DND-41 (cell line): Measurements from ENCODE around the gene HSPA2.

Experiments
- ATAC-seq: fragments of 200-7000 bp; cut with Tn5 transposase; 3 replicates; pipeline ENCODE4 v1.9.1; 2021; ENCODE audit warnings: low read depth; ENCODE audit not compliant: insufficient read depth
- DNase-seq: peaks from one replicate; pipeline ENCODE4 v3.0.0-alpha.2; 2020
- H2AFZ ChIP-seq: 2 replicates; pipeline ENCODE4 v1.6.0; 2012; ENCODE audit warnings: low read depth, low read length
- H3K27ac ChIP-seq: 2 replicates; pipeline ENCODE4 v1.5.1; 2012; ENCODE audit warnings: low read length, inconsistent platforms
- H3K27me3 ChIP-seq: fragments of 200-600 bp; sonication (generic); 2 replicates; pipeline ENCODE4 v1.6.0; 2012; ENCODE audit warnings: low read length, mild to moderate bottlenecking, inconsistent platforms; ENCODE audit not compliant: insufficient read depth, poor library complexity
- H3K36me3 ChIP-seq: 2 replicates; pipeline ENCODE4 v1.5.1; 2012; ENCODE audit warnings: low read length, inconsistent platforms; ENCODE audit not compliant: insufficient read depth
- H3K4me1 ChIP-seq: 2 replicates; pipeline ENCODE4 v1.5.1; 2012; ENCODE audit warnings: mild to moderate bottlenecking, low read length; ENCODE audit not compliant: insufficient read depth
- H3K4me2 ChIP-seq: 2 replicates; pipeline ENCODE4 v1.6.0; 2012; ENCODE audit warnings: mild to moderate bottlenecking, moderate library complexity, low read length, inconsistent platforms; ENCODE audit not compliant: insufficient read depth
- H3K4me3 ChIP-seq, 2 experiments: fragments of 200-600 bp in 1 of 2; shearing (Covaris generic) in 1 of 2; 2 replicates each; pipeline ENCODE4 v1.5.1; 2012 to 2016; ENCODE audit warnings: inconsistent platforms in 2 of 2, low read length in 2 of 2, mild to moderate bottlenecking in 2 of 2, low read depth in 1 of 2, moderate library complexity in 1 of 2
- H3K79me2 ChIP-seq: 2 replicates; pipeline ENCODE4 v1.6.0; 2012; ENCODE audit warnings: low read length, inconsistent platforms; ENCODE audit not compliant: insufficient read depth
- H3K9ac ChIP-seq: 2 replicates; pipeline ENCODE4 v1.6.0; 2012; ENCODE audit warnings: low read depth, mild to moderate bottlenecking, inconsistent platforms, low read length, moderate library complexity
- H3K9me3 ChIP-seq: 2 replicates; pipeline ENCODE4 v1.5.1; 2012; ENCODE audit warnings: low read length, moderate library complexity, mild to moderate bottlenecking, inconsistent platforms; ENCODE audit not compliant: insufficient read depth, severe bottlenecking
- H4K20me1 ChIP-seq: 2 replicates; pipeline ENCODE4 v1.6.0; 2012; ENCODE audit warnings: low read length; ENCODE audit not compliant: insufficient read depth
- EZH2 ChIP-seq: IDR thresholded peaks from 3 replicates; pipeline ENCODE4 v1.6.1; 2012; ENCODE audit warnings: borderline replicate concordance, low read depth, mild to moderate bottlenecking, moderate library complexity, low read length, inconsistent platforms; ENCODE audit not compliant: severe bottlenecking
- TF ChIP-seq, protein P1 (sequence below): IDR thresholded peaks from 2 replicates; pipeline ENCODE4 v1.5.1; 2012; ENCODE audit warnings: borderline replicate concordance, low read length, moderate library complexity, mild to moderate bottlenecking; ENCODE audit not compliant: poor library complexity, severe bottlenecking; ENCODE audit errors: extremely low read depth

The HSPA2 gene

GRCh38 chr14:64495252-64495651, 45.3 kb upstream of the HSPA2 start:
- Histone ChIP-seq H3K79me2 (peaks cover 81% of the 10 kb centered on the region), H2AFZ (no peak overlapping the region), H3K27me3 (no peaks in the 10 kb centered on the region), H3K4me3 (no peak overlapping the region), H3K4me2 (no peak overlapping the region), H3K9me3 (no peaks in the 10 kb centered on the region), H4K20me1 (peaks cover 4% of the 10 kb centered on the region; the same call in 1 of the 2 replicates), H3K4me1 (peaks cover 12% of the 10 kb centered on the region), H3K36me3 (peaks cover 45% of the 10 kb centered on the region), H3K9ac (no peak overlapping the region), H3K27ac (no peak overlapping the region; the same call in 1 of the 2 replicates)
- DNase-seq (no peak), ATAC-seq (no peak)
- TF ChIP-seq, protein P1, sequence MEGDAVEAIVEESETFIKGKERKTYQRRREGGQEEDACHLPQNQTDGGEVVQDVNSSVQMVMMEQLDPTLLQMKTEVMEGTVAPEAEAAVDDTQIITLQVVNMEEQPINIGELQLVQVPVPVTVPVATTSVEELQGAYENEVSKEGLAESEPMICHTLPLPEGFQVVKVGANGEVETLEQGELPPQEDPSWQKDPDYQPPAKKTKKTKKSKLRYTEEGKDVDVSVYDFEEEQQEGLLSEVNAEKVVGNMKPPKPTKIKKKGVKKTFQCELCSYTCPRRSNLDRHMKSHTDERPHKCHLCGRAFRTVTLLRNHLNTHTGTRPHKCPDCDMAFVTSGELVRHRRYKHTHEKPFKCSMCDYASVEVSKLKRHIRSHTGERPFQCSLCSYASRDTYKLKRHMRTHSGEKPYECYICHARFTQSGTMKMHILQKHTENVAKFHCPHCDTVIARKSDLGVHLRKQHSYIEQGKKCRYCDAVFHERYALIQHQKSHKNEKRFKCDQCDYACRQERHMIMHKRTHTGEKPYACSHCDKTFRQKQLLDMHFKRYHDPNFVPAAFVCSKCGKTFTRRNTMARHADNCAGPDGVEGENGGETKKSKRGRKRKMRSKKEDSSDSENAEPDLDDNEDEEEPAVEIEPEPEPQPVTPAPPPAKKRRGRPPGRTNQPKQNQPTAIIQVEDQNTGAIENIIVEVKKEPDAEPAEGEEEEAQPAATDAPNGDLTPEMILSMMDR = no peak
- TF ChIP-seq EZH2 = no peak

DNA sequence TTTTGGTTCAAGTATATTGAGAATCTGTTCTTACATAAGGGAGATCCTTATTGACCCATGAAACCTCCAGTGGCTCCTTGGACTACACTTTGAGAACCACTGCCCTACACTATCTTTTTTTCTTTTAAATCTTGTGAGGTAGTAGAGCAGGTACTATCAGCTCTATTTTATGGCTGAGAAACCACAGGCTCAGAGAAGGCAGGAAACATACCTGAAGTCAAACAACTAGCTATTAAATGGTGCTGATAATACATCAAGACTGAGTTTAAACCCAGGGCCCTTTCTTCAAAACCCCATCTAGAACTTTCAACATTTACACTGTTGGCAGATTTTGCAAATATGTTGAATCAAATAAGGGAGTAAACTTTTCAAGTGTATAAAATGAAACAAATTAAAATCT, 43.8 kb upstream of the HSPA2 start:
- peaks cover 30% of the 10 kb centered on the region for H3K36me3 ChIP-seq
- ATAC-seq = no peak

DNA sequence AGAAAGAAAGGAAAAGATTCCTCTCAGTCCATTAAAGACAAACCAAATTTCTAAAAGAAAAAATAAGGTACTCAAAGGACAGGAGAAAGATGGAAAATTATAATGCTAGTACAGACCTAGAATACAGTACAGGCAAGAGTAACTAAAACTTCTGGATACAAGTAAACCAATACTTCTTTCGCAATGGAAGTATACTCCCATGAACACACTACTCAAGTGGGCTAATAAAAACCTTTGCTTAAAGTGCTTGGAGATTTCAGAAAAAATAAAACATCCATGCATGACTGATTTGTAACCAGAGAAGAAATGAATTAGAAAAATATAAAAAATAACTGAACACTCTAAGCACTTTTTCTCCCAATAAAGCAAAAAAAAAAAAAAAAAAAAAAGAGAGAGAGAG, 40.5 kb upstream of the HSPA2 start:
- Histone ChIP-seq H3K9ac (peak overlapping the region; percentile 98), H4K20me1 (peaks cover 7% of the 10 kb centered on the region), H3K27ac (peak overlapping the region; percentile 70), H2AFZ (no peak overlapping the region), H3K36me3 (peaks cover 18% of the 10 kb centered on the region), H3K4me1 (peaks cover 39% of the 10 kb centered on the region), H3K4me3 (no peak overlapping the region), H3K79me2 (peaks cover 87% of the 10 kb centered on the region), H3K9me3 (no peaks in the 10 kb centered on the region), H3K4me2 (peak overlapping the region; percentile 81), H3K27me3 (no peaks in the 10 kb centered on the region)
- DNase-seq (no peak), ATAC-seq (no peak)
- TF ChIP-seq, protein P1 = no peak
- TF ChIP-seq EZH2 = no peak

More for the DNA sequence above, 43.8 kb upstream of the HSPA2 start:
- peaks cover 7% of the 10 kb centered on the region for H4K20me1 ChIP-seq
- no peak overlapping the region for H3K4me3 ChIP-seq
- no peak overlapping the region for H2AFZ ChIP-seq
- H3K9me3 ChIP-seq = no peaks in the 10 kb centered on the region
- peaks cover 81% of the 10 kb centered on the region for H3K79me2 ChIP-seq
- no peak overlapping the region for H3K4me2 ChIP-seq
- H3K4me1 ChIP-seq = peaks cover 27% of the 10 kb centered on the region
- TF ChIP-seq, protein P1 = no peak
- no peak for TF ChIP-seq EZH2
- H3K27me3 ChIP-seq = no peaks in the 10 kb centered on the region
- no peak overlapping the region for H3K27ac ChIP-seq
- no peak overlapping the region for H3K9ac ChIP-seq
- DNase-seq = no peak
